ENCODE data around the gene TNPO1.

DNA sequence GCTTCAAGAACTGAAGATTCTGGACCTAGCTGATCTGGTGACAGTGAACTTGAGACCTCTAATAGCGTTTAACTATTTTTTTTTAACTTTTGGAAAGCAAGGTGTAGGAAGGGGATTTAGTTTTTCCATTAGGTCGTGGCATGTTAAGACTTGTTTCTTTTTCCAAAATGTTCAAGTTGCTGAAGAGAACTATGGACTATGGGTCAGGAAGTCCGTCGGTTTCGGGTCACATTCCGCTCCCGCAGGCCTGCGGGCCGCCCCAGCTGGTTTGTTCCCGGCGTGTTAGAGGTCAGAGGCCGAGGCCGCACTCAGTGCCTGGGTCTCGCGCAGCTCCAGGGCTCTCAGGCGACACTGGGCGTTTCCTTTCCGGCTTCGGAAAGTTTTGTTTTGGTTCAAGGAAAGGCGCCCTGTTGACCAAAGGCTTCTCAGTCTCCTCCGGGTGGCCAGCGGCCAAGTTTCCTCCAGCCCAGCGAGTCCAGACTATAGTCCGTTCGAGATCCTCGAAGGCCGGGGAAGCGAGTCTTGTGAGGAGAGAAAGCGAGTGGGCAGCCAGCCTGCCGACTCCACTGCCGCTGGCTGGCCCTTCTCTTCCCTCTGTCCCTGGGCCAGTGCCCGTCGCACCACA lies 138.8 kb downstream of the TNPO1 start:
- TF ChIP-seq YY1 (IDR thresholded peaks at IDR 0.05; ENCODE audit: insufficient read depth, insufficient read length) (no peak), ZNF274 (IDR thresholded peaks at IDR 0.05; ENCODE audit: low read depth, low read length) (no peak), SUZ12 (IDR thresholded peaks at IDR 0.05; ENCODE audit: extremely low read depth, insufficient read depth, insufficient read length) (no peak)

All from NT2/D1 (cell line).